ENCODE measurements around the gene ARMC9. TPM values are rescaled to one million over a fixed set of nuclear protein-coding genes. Genes with fewer than 3 reads are reported as not detected.
A peak's percentile ranks its signal among the peaks of the same experiment; 100 is the strongest.

ARMC9 gene
- total and polyA plus RNA-seq, 8 donors: 3.7 to 15.0 (median 8.1) TPM

- ATAC-seq: no peak
- 92 to 94% methylated on average over 3 of the region's 3 CpGs for WGBS, 2 donors
- Histone ChIP-seq H3K4me3 (no peak overlapping the region), H3K27ac (no peak overlapping the region), H3K9me3 (no peaks in the 10 kb centered on the region), H3K4me1 (peaks cover 0 to 6% (median 0%) of the 10 kb centered on the region in 3 donors), H3K36me3 (peaks cover 0 to 4% (median 0%) of the 10 kb centered on the region in 3 donors), H3K27me3 (no peaks in the 10 kb centered on the region)
- no peak for DNase-seq
- no peak for FAIRE-seq
- intact Hi-C loops (cut with DNase I): no loop called here
- no peak for TF ChIP-seq CTCF (IDR thresholded peaks at IDR 0.05)
These were observed 40.3 kb downstream of the ARMC9 start for GRCh38 chr2:231238689-231239088.

- no peak overlapping the region for H3K4me3 ChIP-seq
- TF ChIP-seq CTCF (IDR thresholded peaks at IDR 0.05): no peak
- H3K4me1 ChIP-seq: peaks cover 0 to 6% (median 0%) of the 10 kb centered on the region in 3 donors
- ATAC-seq: no peak
- DNase-seq: no peak
- FAIRE-seq: no peak
- no peak overlapping the region for H3K27ac ChIP-seq
- 94 to 95% methylated on average over 10 of the region's 10 CpGs for WGBS, 2 donors
- peaks cover 0 to 4% (median 0%) of the 10 kb centered on the region in 3 donors for H3K36me3 ChIP-seq
- H3K27me3 ChIP-seq: no peaks in the 10 kb centered on the region
- no peaks in the 10 kb centered on the region for H3K9me3 ChIP-seq
- intact Hi-C loops (cut with DNase I): no loop called here
These were observed 41.3 kb downstream of the ARMC9 start for GRCh38 chr2:231239751-231240150.

GRCh38 chr2:231241755-231242507 is 43.5 kb downstream of the ARMC9 start:
- Histone ChIP-seq H3K36me3 (no peaks in the 10 kb centered on the region), H3K27ac (no peak overlapping the region), H3K4me1 (peaks cover 0 to 19% (median 0%) of the 10 kb centered on the region in 3 donors), H3K4me3 (no peak overlapping the region), H3K27me3 (no peaks in the 10 kb centered on the region), H3K9me3 (no peaks in the 10 kb centered on the region)
- DNase-seq (peak in 1 of 6 donors; percentile 47), FAIRE-seq (no peak), ATAC-seq (peak in 3 of 4 donors; percentile 41 to 64 (median 49))
- no peak for TF ChIP-seq CTCF (IDR thresholded peaks at IDR 0.05)
- intact Hi-C loops (cut with DNase I): no loop called here
- 52 to 53% methylated on average over 7 of the region's 7 CpGs for WGBS, 2 donors

GRCh38 chr2:231243866-231244265 is 45.4 kb downstream of the ARMC9 start:
- H3K36me3 ChIP-seq: no peaks in the 10 kb centered on the region
- FAIRE-seq (no peak), ATAC-seq (no peak), DNase-seq (no peak)
- H3K27me3 ChIP-seq: no peaks in the 10 kb centered on the region
- H3K9me3 ChIP-seq: no peaks in the 10 kb centered on the region
- no peak overlapping the region for H3K4me3 ChIP-seq
- TF ChIP-seq CTCF (IDR thresholded peaks at IDR 0.05): no peak
- intact Hi-C loops (cut with DNase I): no loop called here
- no peak overlapping the region for H3K27ac ChIP-seq
- peaks cover 0 to 19% (median 0%) of the 10 kb centered on the region in 3 donors for H3K4me1 ChIP-seq
- 92 to 93% methylated on average over 7 of the region's 7 CpGs for WGBS, 2 donors
